ENCODE measurements around the gene BTN2A1. TPM values are rescaled to one million over a fixed set of nuclear protein-coding genes. Genes with fewer than 3 reads are reported as not detected.

BTN2A1 gene
- total RNA-seq, 1 experiment from 2014 or later = 15.0 TPM

- Histone ChIP-seq H3K4me1 (no peaks in the 10 kb centered on the region), H3K9me3 (no peaks in the 10 kb centered on the region), H3K36me3 (ENCODE audit: control insufficient read depth, insufficient read depth, low read length) (no peaks in the 10 kb centered on the region), H3K27me3 (replicated peaks; ENCODE audit: control insufficient read depth, insufficient read depth, low read length) (no peaks in the 10 kb centered on the region), H3K4me3 (ENCODE audit: low read depth, low read length) (no peak overlapping the region)
- DNase-seq = no peak
- peaks cover 8% of the 10 kb centered on the region for H3K9me3 Mint-ChIP-seq (ENCODE audit: unreplicated experiment)
- peaks cover 9% of the 10 kb centered on the region for H3K36me3 Mint-ChIP-seq (ENCODE audit: insufficient read depth, unreplicated experiment)
- ChIA-PET POLR2A (no interaction called here), CTCF (no interaction called here)
- BruUV-seq (replicated peaks) = no TSS peak
- no peak overlapping the region for H3K4me3 Mint-ChIP-seq (ENCODE audit: unreplicated experiment)
- no peak overlapping the region for H3K27ac Mint-ChIP-seq (ENCODE audit: unreplicated experiment)
- intact Hi-C loops (cut with micrococcal nuclease; ENCODE audit: unreplicated experiment) = no loop called here
- no peaks in the 10 kb centered on the region for H3K27me3 Mint-ChIP-seq (ENCODE audit: insufficient read depth, unreplicated experiment)
- no peaks in the 10 kb centered on the region for H3K4me1 Mint-ChIP-seq (ENCODE audit: low read depth, unreplicated experiment)
- TF ChIP-seq, protein P1, sequence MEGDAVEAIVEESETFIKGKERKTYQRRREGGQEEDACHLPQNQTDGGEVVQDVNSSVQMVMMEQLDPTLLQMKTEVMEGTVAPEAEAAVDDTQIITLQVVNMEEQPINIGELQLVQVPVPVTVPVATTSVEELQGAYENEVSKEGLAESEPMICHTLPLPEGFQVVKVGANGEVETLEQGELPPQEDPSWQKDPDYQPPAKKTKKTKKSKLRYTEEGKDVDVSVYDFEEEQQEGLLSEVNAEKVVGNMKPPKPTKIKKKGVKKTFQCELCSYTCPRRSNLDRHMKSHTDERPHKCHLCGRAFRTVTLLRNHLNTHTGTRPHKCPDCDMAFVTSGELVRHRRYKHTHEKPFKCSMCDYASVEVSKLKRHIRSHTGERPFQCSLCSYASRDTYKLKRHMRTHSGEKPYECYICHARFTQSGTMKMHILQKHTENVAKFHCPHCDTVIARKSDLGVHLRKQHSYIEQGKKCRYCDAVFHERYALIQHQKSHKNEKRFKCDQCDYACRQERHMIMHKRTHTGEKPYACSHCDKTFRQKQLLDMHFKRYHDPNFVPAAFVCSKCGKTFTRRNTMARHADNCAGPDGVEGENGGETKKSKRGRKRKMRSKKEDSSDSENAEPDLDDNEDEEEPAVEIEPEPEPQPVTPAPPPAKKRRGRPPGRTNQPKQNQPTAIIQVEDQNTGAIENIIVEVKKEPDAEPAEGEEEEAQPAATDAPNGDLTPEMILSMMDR (IDR thresholded peaks at IDR 0.05; ENCODE audit: insufficient read depth in 1 of 2, low read depth in 1 of 2, low read length in 1 of 2, severe bottlenecking in 1 of 2, unreplicated experiment in 1 of 2) = no peak
Observed at GRCh38 chr6:26427451-26427809, 30.3 kb upstream of the BTN2A1 start.

- H3K4me1 Mint-ChIP-seq (ENCODE audit: low read depth, unreplicated experiment) = no peaks in the 10 kb centered on the region
- H3K9me3 Mint-ChIP-seq (ENCODE audit: unreplicated experiment) = peaks cover 8% of the 10 kb centered on the region
- no peak overlapping the region for H3K4me3 Mint-ChIP-seq (ENCODE audit: unreplicated experiment)
- no peak overlapping the region for H3K27ac Mint-ChIP-seq (ENCODE audit: unreplicated experiment)
- H3K36me3 Mint-ChIP-seq (ENCODE audit: insufficient read depth, unreplicated experiment) = peaks cover 9% of the 10 kb centered on the region
- Histone ChIP-seq H3K9me3 (no peaks in the 10 kb centered on the region), H3K4me1 (no peaks in the 10 kb centered on the region), H3K27me3 (replicated peaks; ENCODE audit: control insufficient read depth, insufficient read depth, low read length) (no peaks in the 10 kb centered on the region), H3K36me3 (ENCODE audit: control insufficient read depth, insufficient read depth, low read length) (no peaks in the 10 kb centered on the region), H3K4me3 (ENCODE audit: low read depth, low read length) (no peak overlapping the region)
- no TSS peak for BruUV-seq (replicated peaks)
- CTCF ChIA-PET = no interaction called here
- POLR2A ChIA-PET = no interaction called here
- TF ChIP-seq, protein P1 (IDR thresholded peaks at IDR 0.05; ENCODE audit: insufficient read depth in 1 of 2, low read depth in 1 of 2, low read length in 1 of 2, severe bottlenecking in 1 of 2, unreplicated experiment in 1 of 2) = no peak
- DNase-seq = no peak
- intact Hi-C loops (cut with micrococcal nuclease; ENCODE audit: unreplicated experiment) = no loop called here
- no peaks in the 10 kb centered on the region for H3K27me3 Mint-ChIP-seq (ENCODE audit: insufficient read depth, unreplicated experiment)
Observed at GRCh38 chr6:26428206-26428605, 29.5 kb upstream of the BTN2A1 start.

GRCh38 chr6:26430787-26431186 lies 27.0 kb upstream of the BTN2A1 start:
- peaks cover 12% of the 10 kb centered on the region; the same call in 1 of the 2 replicates for H3K9me3 ChIP-seq
- POLR2A ChIA-PET = no interaction called here
- DNase-seq = no peak
- no TSS peak for BruUV-seq (replicated peaks)
- Mint-ChIP-seq H3K4me3 (ENCODE audit: unreplicated experiment) (no peak overlapping the region), H3K27me3 (ENCODE audit: insufficient read depth, unreplicated experiment) (no peaks in the 10 kb centered on the region), H3K36me3 (ENCODE audit: insufficient read depth, unreplicated experiment) (peaks cover 19% of the 10 kb centered on the region), H3K27ac (ENCODE audit: unreplicated experiment) (no peak overlapping the region), H3K4me1 (ENCODE audit: low read depth, unreplicated experiment) (no peaks in the 10 kb centered on the region), H3K9me3 (ENCODE audit: unreplicated experiment) (peaks cover 25% of the 10 kb centered on the region)
- no peaks in the 10 kb centered on the region for H3K36me3 ChIP-seq (ENCODE audit: control insufficient read depth, insufficient read depth, low read length)
- intact Hi-C loops (cut with micrococcal nuclease; ENCODE audit: unreplicated experiment) = no loop called here
- CTCF ChIA-PET = no interaction called here
- no peaks in the 10 kb centered on the region for H3K27me3 ChIP-seq (replicated peaks; ENCODE audit: control insufficient read depth, insufficient read depth, low read length)
- H3K4me3 ChIP-seq (ENCODE audit: low read depth, low read length) = no peak overlapping the region
- no peaks in the 10 kb centered on the region for H3K4me1 ChIP-seq
- TF ChIP-seq, protein P1 (IDR thresholded peaks at IDR 0.05; ENCODE audit: insufficient read depth in 1 of 2, low read depth in 1 of 2, low read length in 1 of 2, severe bottlenecking in 1 of 2, unreplicated experiment in 1 of 2) = no peak
